ENCODE data around the gene SLC35E1. TPM values are rescaled to one million over a fixed set of nuclear protein-coding genes. Genes with fewer than 3 reads are reported as not detected.

The SLC35E1 gene
- 25.3 TPM for total RNA-seq

GRCh38 chr19:16572332-16573211, at the start of gene SLC35E1:
Gene SLC35E1 (minus strand): TSS chr19:16572415. CDS start chr19:16572364, 51 bp downstream.
- DNase-seq: peak; percentile 93

GRCh38 chr19:16621165-16621800, 49.1 kb upstream of the SLC35E1 start:
- no peak for DNase-seq

GRCh38 chr19:16620584-16620983, 48.4 kb upstream of the SLC35E1 start:
- no peak for DNase-seq

DNA sequence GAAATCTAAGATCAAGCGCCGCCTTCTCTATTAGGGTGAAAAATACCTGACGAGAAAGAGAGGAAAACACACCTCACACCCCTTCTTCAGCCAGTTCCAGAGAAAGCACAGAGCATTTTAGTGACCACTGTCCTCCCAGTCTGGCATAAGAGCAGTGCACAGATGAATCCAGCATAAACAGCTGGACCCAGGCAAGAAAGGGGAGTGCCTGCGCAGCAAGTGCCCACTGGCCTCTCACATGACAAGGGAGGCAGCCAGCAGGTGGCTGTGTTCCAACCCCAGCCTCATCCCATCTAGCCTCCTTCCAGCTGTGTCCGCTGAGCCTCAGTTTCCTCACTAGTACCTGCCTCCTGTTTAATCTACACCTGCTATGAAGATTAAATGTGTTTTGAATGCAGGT, 47.8 kb upstream of the SLC35E1 start:
- DNase-seq: no peak

GRCh38 chr19:16619457-16619856, 47.2 kb upstream of the SLC35E1 start:
- no peak for DNase-seq

- no peak for DNase-seq
Measured at GRCh38 chr19:16618248-16618647, 46.0 kb upstream of the SLC35E1 start.

DNA sequence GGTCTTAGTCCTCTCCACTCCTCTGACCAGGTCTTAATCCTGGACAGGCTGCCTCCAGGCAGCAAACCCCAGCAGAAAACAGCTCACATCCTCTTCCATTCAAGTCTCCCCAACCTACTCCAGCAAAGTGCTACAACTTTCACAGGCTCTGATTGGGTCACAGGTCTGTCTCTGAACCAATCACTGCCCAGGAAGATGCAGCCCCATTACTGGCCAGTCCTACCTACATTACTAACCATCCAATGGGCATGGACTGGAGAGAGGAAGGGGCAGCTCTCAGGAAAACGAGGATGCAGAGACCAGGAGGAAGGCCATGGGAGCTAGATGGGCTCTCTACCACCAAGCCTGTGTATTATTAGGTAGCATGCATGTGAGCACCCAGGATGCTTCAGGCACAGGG, 43.6 kb upstream of the SLC35E1 start:
- no peak for DNase-seq

DNA sequence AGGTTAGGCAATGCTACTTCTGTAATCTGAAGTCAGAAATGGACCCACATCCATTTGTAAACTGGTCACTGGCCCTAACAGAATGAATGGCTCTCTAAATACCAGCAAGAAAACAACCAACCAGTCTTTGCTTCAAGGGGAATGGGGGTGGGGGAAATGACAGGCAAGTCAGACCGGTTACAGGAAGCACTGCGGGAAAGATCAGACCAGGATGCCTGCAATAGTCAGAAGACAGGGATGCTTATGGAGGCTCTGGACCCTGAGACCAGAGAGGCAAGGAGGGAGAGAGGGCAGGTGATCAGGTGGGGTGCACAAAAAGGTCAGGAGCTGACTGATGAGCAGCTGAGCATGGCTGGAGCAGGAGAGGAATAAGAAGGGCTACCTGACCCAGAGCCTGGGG, 42.7 kb upstream of the SLC35E1 start:
- no peak for DNase-seq

DNA sequence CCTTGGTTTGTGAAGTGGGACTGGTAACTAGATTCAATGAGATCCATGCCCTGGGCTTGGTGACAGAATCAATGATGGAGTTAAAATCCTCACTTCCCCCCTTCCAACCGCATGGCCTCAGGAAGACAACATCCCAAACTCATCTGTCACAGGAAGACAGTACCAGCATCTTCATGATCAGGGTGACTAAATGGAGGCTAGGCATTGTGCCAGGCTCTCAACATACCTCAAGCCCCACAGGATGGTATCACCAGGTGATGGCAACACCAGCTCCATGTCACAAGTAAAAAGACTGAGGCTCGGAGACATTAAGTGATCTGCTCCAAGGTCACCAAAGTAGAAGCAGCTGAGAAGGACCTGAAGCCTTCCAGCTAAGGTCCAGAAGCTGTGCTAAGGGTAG, 41.6 kb upstream of the SLC35E1 start:
- DNase-seq: no peak

GRCh38 chr19:16612636-16613035, 40.4 kb upstream of the SLC35E1 start:
- no peak for DNase-seq

DNA sequence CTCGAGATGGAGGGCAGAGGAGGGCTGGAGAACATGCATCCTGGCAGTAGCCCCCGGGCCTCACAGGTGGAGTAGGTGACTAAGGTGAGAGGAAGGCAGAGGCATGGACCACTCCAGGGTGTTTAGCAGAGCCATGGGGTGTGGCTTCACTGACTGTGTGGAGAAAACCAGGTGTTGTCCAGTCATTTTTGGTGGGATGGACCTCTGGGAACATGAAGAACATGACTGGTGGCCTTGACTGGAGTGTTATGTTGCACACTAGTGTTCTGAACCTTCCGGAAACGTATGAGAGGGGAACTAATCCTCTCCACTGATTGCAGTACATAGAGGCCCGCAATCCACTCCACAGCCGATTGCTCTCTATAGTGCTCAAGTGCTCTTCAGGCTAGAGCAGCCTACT, 38.9 kb upstream of the SLC35E1 start:
- no peak for DNase-seq

- no peak for DNase-seq
Measured at GRCh38 chr19:16609511-16610200, 37.4 kb upstream of the SLC35E1 start.

DNA sequence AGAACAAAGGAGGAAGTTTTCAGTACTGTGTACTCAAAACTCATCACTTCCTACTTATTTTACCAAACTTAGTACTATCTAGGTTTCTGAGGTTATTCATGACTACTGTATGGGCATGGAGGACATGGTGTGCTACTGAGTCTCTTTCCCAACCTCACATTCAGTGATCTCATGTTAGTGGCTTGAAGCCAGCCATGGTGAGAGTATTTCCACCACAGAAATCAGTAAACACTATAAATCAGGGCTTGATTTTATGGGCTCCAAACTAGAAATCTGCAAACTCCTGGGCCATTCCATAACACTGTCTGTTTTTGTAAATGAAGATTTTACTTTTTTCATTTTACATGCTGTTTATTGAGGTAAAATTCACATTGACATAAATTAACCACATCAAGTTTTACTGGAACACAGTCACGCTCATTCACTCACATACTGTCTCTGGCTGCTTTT, 36.1 kb upstream of the SLC35E1 start:
- no peak for DNase-seq

DNA sequence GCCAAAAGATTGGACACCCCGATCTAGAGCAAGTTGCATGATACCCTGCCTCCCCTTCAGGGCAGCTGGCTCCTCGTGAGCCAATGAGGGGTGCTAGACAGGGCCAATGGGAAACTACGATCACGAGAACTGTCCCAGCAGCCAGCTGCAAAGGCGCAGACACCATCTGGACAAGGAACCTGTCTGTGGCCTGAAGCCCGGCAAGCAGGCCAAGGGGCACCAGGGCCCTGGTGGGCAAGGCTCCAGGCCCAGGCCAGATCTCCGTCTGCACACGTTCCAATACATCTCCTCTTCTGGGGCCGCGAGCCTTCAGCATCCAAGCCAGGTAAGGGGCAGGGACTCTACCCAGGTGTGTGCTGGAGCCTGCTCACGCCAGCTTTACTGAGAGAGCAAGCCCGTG, 35.6 kb upstream of the SLC35E1 start:
- no peak for DNase-seq

- DNase-seq: no peak
Measured at GRCh38 chr19:16605553-16605994, 33.4 kb upstream of the SLC35E1 start.

GRCh38 chr19:16605115-16605514, 32.9 kb upstream of the SLC35E1 start:
- DNase-seq: no peak

DNA sequence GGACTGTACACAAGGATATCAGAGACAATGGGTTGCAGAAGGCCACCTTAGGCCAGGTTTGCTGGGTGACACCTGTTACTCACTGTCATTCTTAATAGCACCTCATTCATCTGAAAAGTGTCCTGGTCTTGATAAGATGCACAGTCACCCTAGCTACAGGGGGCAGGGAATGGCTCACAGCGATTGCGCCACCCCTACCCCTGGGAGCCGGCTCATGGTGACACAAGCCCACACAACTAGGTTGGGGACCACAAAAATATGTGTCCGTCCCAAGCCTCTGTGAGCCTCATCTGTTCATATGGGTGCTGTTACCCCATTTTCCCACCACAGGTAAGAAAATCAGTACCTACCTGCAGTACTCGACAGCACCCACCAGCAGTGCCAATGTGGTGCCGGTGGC, 32.4 kb upstream of the SLC35E1 start:
- no peak for DNase-seq

DNA sequence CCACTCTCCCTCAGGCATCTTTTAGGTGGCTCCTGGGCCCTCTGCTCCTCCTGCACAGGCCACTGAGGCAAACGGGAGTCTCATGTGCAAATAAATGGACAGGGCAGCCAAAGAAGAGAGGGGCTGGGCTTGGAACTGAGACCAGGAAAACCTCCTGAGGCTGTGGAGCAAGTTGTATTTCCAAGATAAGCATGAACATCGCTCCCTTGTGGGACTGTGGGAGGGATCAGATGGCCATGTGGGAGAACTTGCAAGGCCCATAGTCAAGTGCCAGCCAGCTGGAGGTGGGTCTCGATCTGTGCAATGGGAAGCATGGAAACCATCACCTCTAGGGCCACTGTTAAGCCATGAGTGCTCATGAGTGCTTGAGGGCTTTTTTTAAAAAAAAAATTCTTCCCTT, 30.9 kb upstream of the SLC35E1 start:
- DNase-seq: no peak

DNA sequence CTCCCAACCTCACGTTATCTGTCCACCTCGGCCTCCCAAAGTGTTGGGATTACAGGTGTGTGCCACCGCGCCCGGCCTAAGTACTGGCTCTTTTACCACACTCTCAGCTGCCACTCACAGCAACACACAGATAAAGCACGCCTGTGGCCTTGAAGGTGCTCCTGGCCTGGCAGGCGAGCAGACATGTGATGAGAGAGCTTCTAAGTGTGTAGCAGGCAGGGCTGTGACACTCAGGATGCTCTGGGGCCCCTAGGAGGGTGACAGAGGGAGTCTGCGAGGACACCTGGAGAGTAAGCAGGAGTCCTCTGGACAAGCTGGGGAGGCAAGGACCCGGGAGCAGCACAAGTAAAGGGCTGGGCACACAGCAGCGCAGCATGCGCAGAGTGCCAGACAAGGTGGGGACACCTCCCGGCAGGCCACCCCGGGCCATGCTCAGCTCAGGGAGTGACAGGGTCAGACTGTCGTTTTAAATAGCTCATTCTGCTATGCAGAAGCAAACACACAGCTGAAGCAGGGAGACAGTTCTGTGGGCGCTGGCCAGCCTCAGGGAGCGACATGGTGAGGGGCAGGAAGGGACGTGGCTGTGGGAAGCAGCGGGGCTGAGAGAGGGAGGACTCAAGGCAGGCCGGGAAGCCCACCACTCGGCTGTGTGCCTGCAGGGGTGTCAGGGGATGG, 29.3 kb upstream of the SLC35E1 start:
- DNase-seq: no peak

DNA sequence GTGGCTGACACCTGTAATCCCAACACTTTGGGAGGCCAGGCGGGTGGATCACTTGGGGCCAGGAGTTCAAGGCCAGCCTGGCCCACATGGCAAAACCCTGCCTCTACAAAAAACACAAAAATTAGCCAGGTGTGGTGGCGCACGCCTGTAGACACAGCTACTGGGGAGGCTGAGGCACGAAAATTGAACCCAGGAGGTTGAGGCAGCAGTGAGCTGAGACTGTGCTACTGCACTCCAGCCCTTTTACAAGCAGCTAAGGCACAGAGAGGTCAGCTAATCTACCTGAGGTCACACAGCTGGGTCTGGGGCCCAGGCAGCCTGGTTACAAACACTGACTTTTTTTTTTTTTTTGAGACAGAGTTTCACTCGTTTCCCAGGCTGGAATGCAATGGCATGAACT, 28.6 kb upstream of the SLC35E1 start:
- DNase-seq: no peak

DNA sequence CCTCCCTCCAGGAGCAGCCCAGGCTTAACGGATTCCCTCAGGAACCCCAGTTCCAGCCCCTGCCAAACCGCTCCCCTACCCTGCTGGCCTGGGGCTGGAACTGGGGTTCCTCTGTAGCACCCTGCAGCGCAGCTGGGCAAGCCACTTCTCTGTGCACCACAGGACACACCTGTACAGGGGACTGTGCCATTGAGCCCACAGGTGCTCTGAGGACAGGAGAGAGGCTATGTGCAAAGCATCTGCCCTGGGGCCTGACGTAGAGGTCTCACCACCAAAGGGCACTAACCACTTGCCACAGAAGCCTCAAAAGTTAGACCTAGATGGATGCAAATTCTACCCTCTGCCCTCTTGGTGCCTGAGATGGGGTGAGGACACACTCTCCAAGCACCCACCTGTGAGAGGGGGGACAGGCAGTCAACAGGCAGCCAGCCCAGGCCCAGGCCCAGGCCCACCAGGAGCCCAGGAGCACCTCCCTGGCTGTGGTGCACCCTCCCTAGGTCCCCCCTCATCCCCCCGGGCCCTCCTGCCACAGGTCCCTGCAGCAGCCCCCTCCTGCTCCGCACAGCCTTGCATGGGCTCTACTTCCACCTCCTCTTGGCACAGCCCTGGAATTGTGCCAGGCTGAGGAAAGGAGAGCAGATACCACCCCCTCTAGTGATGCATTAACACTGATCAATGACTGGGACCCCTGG, 27.6 kb upstream of the SLC35E1 start:
- no peak for DNase-seq

DNA sequence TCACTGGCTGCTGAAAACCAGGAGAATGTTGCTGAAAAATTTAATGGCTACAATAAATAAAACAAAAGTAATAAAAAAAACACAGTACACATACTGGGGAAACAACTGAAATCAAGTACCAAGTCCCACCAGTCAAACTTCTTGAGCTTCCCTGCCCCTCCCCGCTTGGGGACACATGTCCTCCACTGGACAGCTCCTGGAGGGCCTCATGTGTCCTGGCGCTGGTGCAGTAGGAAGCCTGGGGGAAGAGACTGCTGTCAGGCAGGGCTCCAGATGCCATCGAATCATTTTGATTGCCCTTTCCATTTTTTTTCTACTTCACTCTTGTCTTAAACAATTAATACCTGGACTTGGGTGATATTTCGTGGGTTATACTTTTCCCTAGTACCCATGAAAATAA, 26.6 kb upstream of the SLC35E1 start:
- no peak for DNase-seq

Measured in occipital lobe (tissue), 2 donors.